ENCODE data around the gene HSPBAP1.

DNA sequence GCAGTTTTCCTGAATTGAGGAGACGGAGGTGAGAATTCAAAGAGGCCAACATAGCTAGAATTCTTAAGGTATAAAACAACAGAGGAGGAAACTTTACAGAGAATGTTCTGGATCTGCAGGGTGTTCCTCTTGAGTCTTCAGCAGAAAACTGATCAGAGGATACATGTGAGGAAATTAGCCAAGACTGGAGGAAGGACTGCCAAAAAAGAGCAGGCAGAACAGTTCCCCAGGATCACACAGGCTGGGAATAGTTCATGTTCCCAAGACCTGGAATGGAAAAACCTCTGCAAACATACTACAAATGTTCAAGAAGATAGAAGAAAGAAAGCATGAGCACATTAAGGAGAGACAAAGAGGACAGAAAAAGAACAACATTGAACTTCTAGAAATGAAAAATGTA lies 8.7 kb upstream of the HSPBAP1 start:
- TF ChIP-seq POLR2A (IDR thresholded peaks at IDR 0.05), result no peak
- TF ChIP-seq, protein P1, sequence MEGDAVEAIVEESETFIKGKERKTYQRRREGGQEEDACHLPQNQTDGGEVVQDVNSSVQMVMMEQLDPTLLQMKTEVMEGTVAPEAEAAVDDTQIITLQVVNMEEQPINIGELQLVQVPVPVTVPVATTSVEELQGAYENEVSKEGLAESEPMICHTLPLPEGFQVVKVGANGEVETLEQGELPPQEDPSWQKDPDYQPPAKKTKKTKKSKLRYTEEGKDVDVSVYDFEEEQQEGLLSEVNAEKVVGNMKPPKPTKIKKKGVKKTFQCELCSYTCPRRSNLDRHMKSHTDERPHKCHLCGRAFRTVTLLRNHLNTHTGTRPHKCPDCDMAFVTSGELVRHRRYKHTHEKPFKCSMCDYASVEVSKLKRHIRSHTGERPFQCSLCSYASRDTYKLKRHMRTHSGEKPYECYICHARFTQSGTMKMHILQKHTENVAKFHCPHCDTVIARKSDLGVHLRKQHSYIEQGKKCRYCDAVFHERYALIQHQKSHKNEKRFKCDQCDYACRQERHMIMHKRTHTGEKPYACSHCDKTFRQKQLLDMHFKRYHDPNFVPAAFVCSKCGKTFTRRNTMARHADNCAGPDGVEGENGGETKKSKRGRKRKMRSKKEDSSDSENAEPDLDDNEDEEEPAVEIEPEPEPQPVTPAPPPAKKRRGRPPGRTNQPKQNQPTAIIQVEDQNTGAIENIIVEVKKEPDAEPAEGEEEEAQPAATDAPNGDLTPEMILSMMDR (IDR thresholded peaks at IDR 0.05), result no peak

Data from heart left ventricle (tissue), 13 donors.